Fibroblast of the conjunctiva (primary cell): Measurements from ENCODE around the gene PIK3CG.
"Not testable (repeated sequence)": the region's sequence is repeated elsewhere in the genome, so short reads cannot be mapped to it uniquely, and the experiment has no call there.

ENCODE experiments used
- DNase-seq: peaks from one replicate; pipeline ENCODE4 v3.0.0-alpha.2; 2010; ENCODE audit warnings: low read depth

Gene PIK3CG

GRCh38 chr7:106938803-106939202 lies 73.7 kb downstream of the PIK3CG start:
- DNase-seq: no peak

- no peak for DNase-seq
These were observed 79.1 kb downstream of the PIK3CG start for GRCh38 chr7:106944035-106944665.

GRCh38 chr7:106947244-106947728 lies 82.2 kb downstream of the PIK3CG start:
- DNase-seq: peak; percentile 50

GRCh38 chr7:106952001-106952657 lies 87.0 kb downstream of the PIK3CG start:
- DNase-seq: no peak

- DNase-seq: no peak
These were observed 87.7 kb downstream of the PIK3CG start for GRCh38 chr7:106952658-106953231.

- no peak for DNase-seq
These were observed 89.8 kb downstream of the PIK3CG start for GRCh38 chr7:106954840-106955239.

- DNase-seq: not testable (repeated sequence)
These were observed 90.8 kb downstream of the PIK3CG start for GRCh38 chr7:106955857-106956256.
